ENCODE results near the gene SYTL3.

Gene SYTL3

DNA sequence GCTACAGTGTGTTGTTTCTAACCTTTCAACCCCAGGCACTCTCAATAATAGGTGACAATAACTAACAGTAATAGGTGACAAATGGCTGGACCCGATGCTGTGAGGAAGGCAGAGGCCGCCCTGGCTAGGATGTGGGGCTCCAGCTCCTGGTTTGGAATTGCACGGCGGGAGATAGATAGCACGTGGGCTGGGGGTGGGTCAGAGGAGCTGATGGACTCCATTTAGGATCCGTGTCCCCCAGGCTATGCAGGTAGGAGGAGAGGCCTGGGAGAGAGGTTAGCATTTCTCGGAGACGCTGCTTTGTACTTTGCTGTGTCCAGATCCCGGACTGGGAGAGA is 107.9 kb downstream of the SYTL3 start:
- TF ChIP-seq, protein P1, sequence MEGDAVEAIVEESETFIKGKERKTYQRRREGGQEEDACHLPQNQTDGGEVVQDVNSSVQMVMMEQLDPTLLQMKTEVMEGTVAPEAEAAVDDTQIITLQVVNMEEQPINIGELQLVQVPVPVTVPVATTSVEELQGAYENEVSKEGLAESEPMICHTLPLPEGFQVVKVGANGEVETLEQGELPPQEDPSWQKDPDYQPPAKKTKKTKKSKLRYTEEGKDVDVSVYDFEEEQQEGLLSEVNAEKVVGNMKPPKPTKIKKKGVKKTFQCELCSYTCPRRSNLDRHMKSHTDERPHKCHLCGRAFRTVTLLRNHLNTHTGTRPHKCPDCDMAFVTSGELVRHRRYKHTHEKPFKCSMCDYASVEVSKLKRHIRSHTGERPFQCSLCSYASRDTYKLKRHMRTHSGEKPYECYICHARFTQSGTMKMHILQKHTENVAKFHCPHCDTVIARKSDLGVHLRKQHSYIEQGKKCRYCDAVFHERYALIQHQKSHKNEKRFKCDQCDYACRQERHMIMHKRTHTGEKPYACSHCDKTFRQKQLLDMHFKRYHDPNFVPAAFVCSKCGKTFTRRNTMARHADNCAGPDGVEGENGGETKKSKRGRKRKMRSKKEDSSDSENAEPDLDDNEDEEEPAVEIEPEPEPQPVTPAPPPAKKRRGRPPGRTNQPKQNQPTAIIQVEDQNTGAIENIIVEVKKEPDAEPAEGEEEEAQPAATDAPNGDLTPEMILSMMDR (IDR thresholded peaks at IDR 0.05; ENCODE audit: insufficient read depth, low read length, poor library complexity, severe bottlenecking): no peak
- H3K36me3 ChIP-seq (ENCODE audit: control insufficient read depth, insufficient read depth, low read length): no peaks in the 10 kb centered on the region; the same call in 1 of the 2 replicates
- no peak for DNase-seq (ENCODE audit: extremely low read depth, insufficient read length)
- no peaks in the 10 kb centered on the region for H3K27me3 ChIP-seq (replicated peaks; ENCODE audit: control insufficient read depth, insufficient read depth, low read length)
- H3K4me3 ChIP-seq (replicated peaks; ENCODE audit: low read depth, low read length): no peak overlapping the region

DNA sequence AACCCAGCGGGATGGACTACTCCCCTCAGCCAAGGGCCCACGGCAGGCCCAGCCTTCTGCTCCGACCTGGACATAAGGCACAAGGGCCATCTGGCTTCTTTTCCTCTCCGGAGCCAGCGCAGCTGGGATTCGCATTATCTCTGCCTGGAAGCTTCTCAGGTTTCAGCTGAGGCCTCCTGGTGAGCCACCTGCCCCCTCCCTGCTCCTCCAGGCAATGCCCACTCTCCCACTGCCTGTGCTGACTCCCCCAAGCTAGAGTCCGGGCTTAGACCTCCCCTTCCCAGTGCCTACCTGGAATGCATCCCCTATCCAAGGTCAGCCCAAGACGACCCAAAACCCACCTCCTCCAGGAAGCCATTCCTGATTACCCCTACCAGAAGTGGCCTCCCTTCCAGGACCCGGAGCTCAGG is 108.6 kb downstream of the SYTL3 start:
- DNase-seq (ENCODE audit: extremely low read depth, insufficient read length): no peak
- Histone ChIP-seq H3K27me3 (replicated peaks; ENCODE audit: control insufficient read depth, insufficient read depth, low read length) (no peaks in the 10 kb centered on the region), H3K4me3 (replicated peaks; ENCODE audit: low read depth, low read length) (no peak overlapping the region), H3K36me3 (ENCODE audit: control insufficient read depth, insufficient read depth, low read length) (peaks cover 2% of the 10 kb centered on the region)
- TF ChIP-seq, protein P1 (IDR thresholded peaks at IDR 0.05; ENCODE audit: insufficient read depth, low read length, poor library complexity, severe bottlenecking): no peak

DNA sequence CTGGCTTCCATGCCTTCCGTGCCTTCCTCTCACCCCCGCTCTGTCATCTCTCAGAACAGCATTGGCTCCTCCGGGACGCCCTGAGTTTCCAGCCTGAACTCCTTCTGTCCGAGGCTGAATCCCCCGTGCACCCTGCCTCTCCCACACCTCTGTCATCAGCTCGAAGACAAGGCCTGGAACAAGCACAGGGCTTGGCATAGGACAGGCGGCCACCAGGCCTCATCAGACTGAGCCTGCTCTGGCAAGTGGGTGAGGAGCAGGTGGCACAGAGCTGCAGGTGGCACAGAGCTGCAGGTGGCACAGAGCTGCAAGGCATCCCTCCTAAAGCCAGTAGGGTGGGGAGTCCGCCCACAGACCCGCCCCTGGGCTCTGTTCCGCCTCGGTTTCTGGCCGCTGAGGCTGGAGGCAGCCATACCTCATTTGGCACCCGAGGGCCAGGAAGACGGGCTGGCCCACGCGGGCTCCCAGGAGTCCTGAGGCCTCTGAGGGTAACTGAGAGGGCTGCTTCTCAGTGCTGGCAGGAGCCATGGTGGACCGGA is 109.2 kb downstream of the SYTL3 start:
- DNase-seq (ENCODE audit: extremely low read depth, insufficient read length): no peak
- H3K4me3 ChIP-seq (replicated peaks; ENCODE audit: low read depth, low read length): no peak overlapping the region
- no peaks in the 10 kb centered on the region for H3K27me3 ChIP-seq (replicated peaks; ENCODE audit: control insufficient read depth, insufficient read depth, low read length)
- peaks cover 2% of the 10 kb centered on the region for H3K36me3 ChIP-seq (ENCODE audit: control insufficient read depth, insufficient read depth, low read length)
- TF ChIP-seq, protein P1 (IDR thresholded peaks at IDR 0.05; ENCODE audit: insufficient read depth, low read length, poor library complexity, severe bottlenecking): no peak

DNA sequence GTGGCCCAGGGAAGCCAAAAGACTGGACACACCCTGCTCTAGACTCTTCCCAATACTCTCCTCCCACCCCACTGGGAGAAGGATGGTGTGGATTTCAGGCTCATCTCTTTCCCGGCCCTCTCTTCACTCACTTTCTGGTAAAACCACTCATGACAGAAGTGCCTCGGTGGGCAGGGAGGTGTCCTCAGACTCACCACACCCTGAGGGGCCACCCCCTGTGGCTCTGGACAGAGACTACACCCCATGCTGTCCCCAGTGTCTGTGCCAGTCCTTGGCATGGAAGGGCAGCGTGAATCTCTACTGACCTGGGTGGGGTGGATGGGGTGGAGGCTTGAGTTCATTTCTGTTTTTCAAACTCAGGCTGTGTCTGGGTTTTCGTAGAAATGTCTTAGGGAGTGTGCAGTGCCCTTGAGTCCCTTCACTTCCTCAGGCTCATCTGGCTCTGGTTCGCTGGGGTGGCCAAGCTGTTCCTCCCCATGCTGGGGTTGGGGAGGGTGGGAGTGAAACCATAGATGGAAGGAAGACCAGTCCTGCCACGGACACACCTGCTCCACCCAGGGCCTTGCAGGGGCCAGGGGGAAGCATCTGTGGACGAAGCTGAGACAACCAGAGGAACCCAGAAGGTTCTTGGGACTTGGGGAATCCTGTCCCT is 110.2 kb downstream of the SYTL3 start:
- peaks cover 6% of the 10 kb centered on the region for H3K36me3 ChIP-seq (ENCODE audit: control insufficient read depth, insufficient read depth, low read length)
- TF ChIP-seq, protein P1 (IDR thresholded peaks at IDR 0.05; ENCODE audit: insufficient read depth, low read length, poor library complexity, severe bottlenecking): no peak
- no peak overlapping the region for H3K4me3 ChIP-seq (replicated peaks; ENCODE audit: low read depth, low read length)
- H3K27me3 ChIP-seq (replicated peaks; ENCODE audit: control insufficient read depth, insufficient read depth, low read length): no peaks in the 10 kb centered on the region
- DNase-seq (ENCODE audit: extremely low read depth, insufficient read length): no peak

DNA sequence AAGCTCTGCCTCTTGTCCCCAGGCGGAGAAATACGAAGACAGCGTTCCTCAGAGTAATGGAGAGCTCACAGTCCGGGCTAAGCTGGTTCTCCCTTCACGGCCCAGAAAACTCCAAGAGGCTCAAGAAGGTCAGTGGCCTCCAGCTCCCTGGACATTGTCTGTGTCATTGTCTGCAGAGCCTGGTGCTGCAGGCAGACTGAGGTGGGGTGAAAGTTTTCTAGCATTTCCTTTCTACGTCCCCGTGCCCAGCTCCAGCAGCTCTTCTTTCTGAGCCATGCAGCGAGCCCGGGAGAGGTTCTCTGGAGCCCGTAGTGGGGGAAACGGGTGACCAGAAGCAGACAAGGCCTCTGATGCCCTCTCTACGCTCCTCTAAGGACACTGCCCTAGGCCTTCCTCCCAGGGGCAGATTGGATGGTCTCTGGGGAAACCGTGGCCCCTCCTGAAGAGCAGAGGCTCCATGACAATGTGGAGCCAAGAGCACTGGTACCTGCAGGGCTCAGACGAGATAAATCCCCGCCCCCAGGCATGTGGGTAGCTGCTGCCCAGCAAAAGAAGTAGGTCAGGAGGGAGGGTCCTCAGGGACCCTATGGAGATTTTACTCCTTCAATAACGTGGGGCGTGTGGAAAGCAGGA is 110.9 kb downstream of the SYTL3 start:
- TF ChIP-seq, protein P1 (IDR thresholded peaks at IDR 0.05; ENCODE audit: insufficient read depth, low read length, poor library complexity, severe bottlenecking): no peak
- Histone ChIP-seq H3K36me3 (ENCODE audit: control insufficient read depth, insufficient read depth, low read length) (peaks cover 9% of the 10 kb centered on the region), H3K4me3 (replicated peaks; ENCODE audit: low read depth, low read length) (no peak overlapping the region), H3K27me3 (replicated peaks; ENCODE audit: control insufficient read depth, insufficient read depth, low read length) (no peaks in the 10 kb centered on the region)
- no peak for DNase-seq (ENCODE audit: extremely low read depth, insufficient read length)

Measured in GM06990 (cell line).